KMS-11 (cell line): ENCODE data around the gene ADAM12.

ENCODE experiments used
- H2AFZ ChIP-seq: fragments of 200-600 bp; sonication (generic); 2 replicates; pipeline ENCODE4 v1.6.1; 2016; ENCODE audit warnings: antibody characterized with exemption, mixed run types, low read depth
- H3K27ac ChIP-seq: fragments of 200-600 bp; sonication (generic); 2 replicates; pipeline ENCODE4 v1.6.1; 2016; ENCODE audit warnings: mild to moderate bottlenecking, mixed run types
- H3K27me3 ChIP-seq: fragments of 200-600 bp; sonication (generic); 2 replicates; pipeline ENCODE4 v1.6.1; 2017; ENCODE audit warnings: mild to moderate bottlenecking, low read depth, mixed run types, moderate library complexity; ENCODE audit not compliant: insufficient read depth
- H3K36me3 ChIP-seq: fragments of 200-600 bp; sonication (generic); 2 replicates; pipeline ENCODE4 v1.6.1; 2017; ENCODE audit warnings: mild to moderate bottlenecking, mixed run types; ENCODE audit not compliant: insufficient read depth
- H3K4me1 ChIP-seq: fragments of 200-600 bp; sonication (generic); 2 replicates; pipeline ENCODE4 v1.6.1; 2016; ENCODE audit warnings: mild to moderate bottlenecking, low read depth, mixed run types; ENCODE audit not compliant: poor library complexity, severe bottlenecking
- H3K4me2 ChIP-seq: fragments of 200-600 bp; sonication (generic); 2 replicates; pipeline ENCODE4 v1.7.0; 2016; ENCODE audit warnings: mild to moderate bottlenecking, mixed run types
- H3K4me3 ChIP-seq: fragments of 200-600 bp; sonication (generic); IDR thresholded peaks from 2 replicates; pipeline ENCODE4 v1.6.1; 2017; ENCODE audit warnings: low read depth, low read length, mixed read lengths; ENCODE audit not compliant: insufficient read depth
- H3K79me2 ChIP-seq: fragments of 200-600 bp; sonication (generic); 2 replicates; pipeline ENCODE4 v1.6.1; 2016; ENCODE audit warnings: low read depth, mixed run types; ENCODE audit not compliant: insufficient read depth
- H3K9ac ChIP-seq: fragments of 200-600 bp; sonication (generic); 2 replicates; pipeline ENCODE4 v1.6.1; 2016; ENCODE audit warnings: mild to moderate bottlenecking, mixed run types
- H4K20me1 ChIP-seq: fragments of 200-600 bp; sonication (generic); 2 replicates; pipeline ENCODE4 v1.6.1; 2016; ENCODE audit warnings: mild to moderate bottlenecking, mixed run types; ENCODE audit not compliant: insufficient read depth
- CTCF ChIP-seq: fragments of 200-600 bp; sonication (generic); conservative IDR thresholded peaks from 2 replicates; pipeline ENCODE4 v1.6.1; 2017; ENCODE audit warnings: low read depth, mild to moderate bottlenecking, antibody characterized with exemption, low read length, moderate library complexity, mixed read lengths

Gene ADAM12

GRCh38 chr10:125999694-126000093 lies 388.6 kb downstream of the ADAM12 start:
- no peak overlapping the region for H3K9ac ChIP-seq
- no peak overlapping the region for H2AFZ ChIP-seq
- no peak overlapping the region for H3K4me3 ChIP-seq
- no peaks in the 10 kb centered on the region for H3K36me3 ChIP-seq
- H3K27me3 ChIP-seq, result no peaks in the 10 kb centered on the region
- no peaks in the 10 kb centered on the region for H3K79me2 ChIP-seq
- no peak overlapping the region for H3K27ac ChIP-seq
- no peak for TF ChIP-seq CTCF
- no peaks in the 10 kb centered on the region for H3K4me1 ChIP-seq
- no peaks in the 10 kb centered on the region for H4K20me1 ChIP-seq
- no peak overlapping the region for H3K4me2 ChIP-seq

- H3K4me1 ChIP-seq, result no peaks in the 10 kb centered on the region
- no peak overlapping the region for H3K4me2 ChIP-seq
- TF ChIP-seq CTCF, result no peak
- H3K27ac ChIP-seq, result no peak overlapping the region
- no peaks in the 10 kb centered on the region for H4K20me1 ChIP-seq
- H3K4me3 ChIP-seq, result no peak overlapping the region
- H3K79me2 ChIP-seq, result no peaks in the 10 kb centered on the region
- no peaks in the 10 kb centered on the region for H3K36me3 ChIP-seq
- H3K9ac ChIP-seq, result no peak overlapping the region
- no peaks in the 10 kb centered on the region for H3K27me3 ChIP-seq
- no peak overlapping the region for H2AFZ ChIP-seq
These were observed 390.7 kb downstream of the ADAM12 start for GRCh38 chr10:125997586-125997985.

- Histone ChIP-seq H3K4me1 (no peaks in the 10 kb centered on the region), H3K27me3 (no peaks in the 10 kb centered on the region), H3K79me2 (no peaks in the 10 kb centered on the region), H2AFZ (no peak overlapping the region), H3K36me3 (no peaks in the 10 kb centered on the region), H3K4me2 (no peak overlapping the region), H4K20me1 (no peaks in the 10 kb centered on the region), H3K9ac (no peak overlapping the region), H3K27ac (no peak overlapping the region), H3K4me3 (no peak overlapping the region)
- TF ChIP-seq CTCF, result no peak
These were observed 392.5 kb downstream of the ADAM12 start for GRCh38 chr10:125995726-125996304.

- Histone ChIP-seq H3K4me2 (no peak overlapping the region), H4K20me1 (no peaks in the 10 kb centered on the region), H3K4me3 (no peak overlapping the region), H3K4me1 (no peaks in the 10 kb centered on the region), H3K27me3 (no peaks in the 10 kb centered on the region), H3K36me3 (no peaks in the 10 kb centered on the region), H3K9ac (no peak overlapping the region), H3K27ac (no peak overlapping the region), H2AFZ (no peak overlapping the region), H3K79me2 (no peaks in the 10 kb centered on the region)
- no peak for TF ChIP-seq CTCF
These were observed 393.7 kb downstream of the ADAM12 start for GRCh38 chr10:125994601-125995000.
